Fibroblast of skin of left quadriceps (primary cell): ENCODE results near the gene RNF39.
"Not testable (repeated sequence)": the region's sequence is repeated elsewhere in the genome, so short reads cannot be mapped to it uniquely, and the experiment has no call there.

ENCODE experiments used
- DNase-seq, 2 experiments: peaks; one replicate each; pipeline ENCODE4 v3.0.0-alpha.2; 2013; ENCODE audit warnings: low read depth in 2 of 2

Gene RNF39

GRCh38 chr6:30075094-30075789, at the start of gene RNF39:
Gene RNF39 (minus strand): TSS chr6:30075769. CDS start chr6:30075585, 184 bp downstream.
- DNase-seq = no peak

- peak in 1 of 2 experiments; percentile 22 for DNase-seq
Observed at GRCh38 chr6:30122515-30122914, 46.9 kb upstream of the RNF39 start.

GRCh38 chr6:30121446-30122366, 46.1 kb upstream of the RNF39 start:
- no peak for DNase-seq

- DNase-seq = not testable (repeated sequence)
Observed at GRCh38 chr6:30118691-30119090, 43.1 kb upstream of the RNF39 start.

GRCh38 chr6:30116724-30117123, 41.2 kb upstream of the RNF39 start:
- DNase-seq = no peak

GRCh38 chr6:30113841-30114240, 38.3 kb upstream of the RNF39 start:
- no peak for DNase-seq

- DNase-seq = no peak
Observed at GRCh38 chr6:30113003-30113759, 37.6 kb upstream of the RNF39 start, which contains the start of gene TRIM31. Gene TRIM31 (minus strand): TSS chr6:30113090. CDS start chr6:30112805, 285 bp downstream.

GRCh38 chr6:30112402-30112994, 36.9 kb upstream of the RNF39 start:
- no peak for DNase-seq

GRCh38 chr6:30111266-30111856, 35.8 kb upstream of the RNF39 start:
- DNase-seq = no peak

- DNase-seq = no peak
Observed at GRCh38 chr6:30104661-30105060, 29.1 kb upstream of the RNF39 start.

- DNase-seq = no peak
Observed at GRCh38 chr6:30103872-30104179, 28.3 kb upstream of the RNF39 start.

- peak; percentile 73 to 76 for DNase-seq
Observed at GRCh38 chr6:30102970-30103871, 27.7 kb upstream of the RNF39 start.

- DNase-seq = peak; percentile 38 to 39
Observed at GRCh38 chr6:30102414-30102969, 26.9 kb upstream of the RNF39 start.

GRCh38 chr6:30101444-30102413, 26.2 kb upstream of the RNF39 start:
- DNase-seq = peak; percentile 55 to 58

GRCh38 chr6:30100585-30101443, 25.2 kb upstream of the RNF39 start:
- no peak for DNase-seq

- no peak for DNase-seq
Observed at GRCh38 chr6:30100154-30100553, 24.6 kb upstream of the RNF39 start.

- no peak for DNase-seq
Observed at GRCh38 chr6:30097902-30098768, 22.6 kb upstream of the RNF39 start.
